ENCODE data around the gene RALB.

Gene RALB, protein sequence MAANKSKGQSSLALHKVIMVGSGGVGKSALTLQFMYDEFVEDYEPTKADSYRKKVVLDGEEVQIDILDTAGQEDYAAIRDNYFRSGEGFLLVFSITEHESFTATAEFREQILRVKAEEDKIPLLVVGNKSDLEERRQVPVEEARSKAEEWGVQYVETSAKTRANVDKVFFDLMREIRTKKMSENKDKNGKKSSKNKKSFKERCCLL

DNA sequence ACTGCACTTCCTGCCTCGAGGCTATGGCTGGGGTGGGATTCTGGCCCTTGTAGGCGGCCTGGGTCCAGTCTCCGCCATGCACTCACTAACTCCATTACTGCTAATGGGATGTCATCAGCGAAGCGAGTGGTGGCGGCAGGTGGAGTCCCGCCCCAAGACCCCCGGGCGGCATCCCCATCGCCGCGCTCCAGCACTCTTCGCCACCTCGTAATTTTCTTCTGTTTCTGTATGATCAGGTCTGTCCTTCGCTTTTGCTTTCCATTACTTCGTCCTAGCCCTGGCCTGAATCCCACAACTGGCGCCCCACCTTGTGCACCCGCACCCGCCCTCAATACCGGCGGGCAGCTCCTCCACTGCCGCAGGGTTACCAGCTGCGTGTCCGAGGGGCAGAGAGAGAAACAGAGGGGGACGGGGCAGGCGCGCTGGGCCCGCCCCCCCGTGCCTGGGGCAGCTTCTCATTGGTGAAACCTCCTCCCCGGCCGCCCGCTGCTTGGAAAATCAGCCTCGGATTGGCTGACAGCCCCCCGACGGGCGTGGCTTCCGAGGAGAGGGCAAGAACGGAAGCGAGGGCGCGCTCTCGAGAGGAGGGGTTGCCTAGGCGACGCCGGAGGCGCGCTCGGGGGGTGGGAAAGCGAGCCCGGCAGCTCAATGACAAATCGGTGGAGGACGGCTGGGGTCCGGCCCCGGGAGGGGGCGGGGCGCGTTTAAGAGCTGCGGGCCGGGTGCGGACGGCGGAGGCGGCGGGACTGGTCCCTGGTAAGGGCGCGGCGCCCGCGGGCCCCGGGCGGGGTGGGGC is at the start of gene RALB:
Gene RALB, plus strand, starts transcription at position 628 of the 796 bp plus-strand sequence. CDS start 25,813 bp downstream, outside the sequence.
- DNase-seq (ENCODE audit: low read depth) = peak; percentile 99

DNA sequence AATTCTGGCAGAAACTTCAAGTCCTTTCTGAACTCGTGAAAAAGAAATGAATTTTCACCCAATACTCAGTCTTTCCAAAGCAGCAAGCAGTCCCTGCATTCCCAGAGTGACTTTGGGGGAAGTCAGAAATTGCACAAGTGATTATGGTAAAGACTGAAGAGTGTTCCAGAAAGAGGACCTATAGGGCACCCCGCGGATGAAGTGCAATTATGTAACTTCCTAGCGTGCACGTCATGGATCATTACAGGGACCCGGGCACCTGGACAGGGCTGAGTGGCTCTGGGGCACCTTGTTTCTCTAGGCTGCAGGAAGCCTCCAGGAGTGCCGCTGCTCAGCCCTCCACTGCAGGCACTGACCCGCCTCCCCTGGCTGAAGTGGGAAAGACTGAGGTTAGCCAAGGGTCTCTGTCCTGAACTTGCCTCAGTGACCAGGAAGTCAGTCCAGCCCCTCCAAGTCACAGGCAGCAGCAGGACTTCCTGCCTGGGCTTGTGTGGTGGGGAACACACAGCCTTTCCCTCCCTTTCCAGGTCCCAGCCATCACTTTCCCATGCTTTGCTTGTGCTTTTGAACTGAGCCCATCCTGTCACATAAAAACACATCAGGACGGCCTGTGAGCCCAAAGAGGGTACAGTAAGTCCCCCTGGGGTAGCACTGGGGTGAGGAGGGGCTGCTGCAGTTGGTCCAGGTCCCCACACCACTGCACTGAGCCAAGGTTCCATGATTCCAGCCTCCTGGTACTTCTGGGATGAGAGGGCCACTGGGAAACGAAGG is 49.2 kb upstream of the RALB start:
- DNase-seq (ENCODE audit: low read depth) = no peak

DNA sequence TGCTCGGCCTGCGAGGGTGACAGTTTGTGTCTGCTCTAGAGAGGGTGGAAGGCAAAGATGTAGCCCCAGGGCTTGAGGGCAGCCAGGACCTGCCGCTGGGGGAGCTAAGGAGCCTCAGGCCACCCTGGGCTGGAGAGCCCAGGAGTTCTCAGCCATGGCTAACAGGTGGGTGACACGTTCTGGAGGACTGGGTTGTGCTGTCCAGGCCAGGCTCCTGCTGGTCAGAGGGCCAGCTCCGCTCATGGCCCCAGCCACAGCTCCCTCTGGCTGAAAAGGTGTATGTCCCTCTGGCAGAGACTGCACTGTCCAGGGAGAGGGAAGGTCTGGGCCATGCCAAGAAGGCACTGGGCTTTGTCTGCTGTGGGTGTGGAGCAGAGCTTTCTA is 48.6 kb upstream of the RALB start:
- DNase-seq (ENCODE audit: low read depth) = peak; percentile 32

DNA sequence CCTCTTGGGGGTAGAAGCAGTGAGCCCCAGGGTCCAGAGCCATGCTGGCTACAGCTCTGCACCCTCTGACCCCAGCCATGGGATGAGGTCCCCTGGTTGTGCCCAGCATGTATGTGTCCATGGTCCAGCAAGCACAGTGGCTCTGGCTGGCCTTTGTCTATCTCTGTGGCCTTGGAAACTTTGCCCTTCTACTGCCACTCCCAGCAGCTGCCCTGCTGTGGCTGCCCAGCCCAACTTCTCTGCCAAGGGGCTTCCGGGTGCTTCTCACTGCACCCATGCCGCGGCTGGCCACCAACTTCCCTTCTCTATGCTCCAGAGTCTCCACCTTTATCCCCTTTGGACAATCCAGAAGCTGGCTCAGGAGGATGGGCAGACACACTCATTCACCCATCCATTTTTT is 48.2 kb upstream of the RALB start:
- DNase-seq (ENCODE audit: low read depth) = no peak

DNA sequence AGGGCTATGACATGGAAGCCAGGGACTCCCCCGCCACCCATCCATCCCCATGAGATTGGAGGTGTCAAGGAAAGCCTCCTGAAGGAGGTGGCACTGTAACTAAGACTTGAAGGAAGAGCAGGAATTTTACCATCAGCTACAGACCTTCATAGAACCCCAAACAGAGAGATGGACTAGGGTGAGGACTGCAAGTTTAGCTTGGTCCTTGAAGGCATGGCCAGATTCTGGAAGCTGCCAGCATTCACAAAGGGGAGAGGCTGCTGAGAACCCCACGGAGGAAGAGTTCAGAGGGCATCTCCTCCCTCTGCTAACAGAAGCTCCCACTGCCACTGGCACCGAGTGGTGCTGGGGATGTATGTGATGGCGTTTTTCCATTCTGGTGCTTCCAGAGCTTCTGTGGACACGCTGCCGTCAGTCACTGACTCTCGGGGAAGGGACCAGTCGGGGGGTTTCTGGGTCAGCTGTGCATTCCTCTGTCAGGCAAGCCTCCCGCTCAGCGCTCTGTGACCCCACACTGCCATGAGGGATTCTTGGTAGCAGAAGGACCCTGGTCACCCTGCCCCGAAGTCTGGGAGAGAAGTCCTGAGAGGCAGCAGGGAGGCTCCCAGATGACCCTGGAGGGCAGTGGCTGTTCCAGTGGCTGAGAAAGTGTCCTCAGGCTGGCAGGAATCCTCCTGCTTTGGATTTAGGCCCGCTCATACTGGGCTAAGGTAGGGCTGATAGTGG is 47.5 kb upstream of the RALB start:
- DNase-seq (ENCODE audit: low read depth) = no peak

DNA sequence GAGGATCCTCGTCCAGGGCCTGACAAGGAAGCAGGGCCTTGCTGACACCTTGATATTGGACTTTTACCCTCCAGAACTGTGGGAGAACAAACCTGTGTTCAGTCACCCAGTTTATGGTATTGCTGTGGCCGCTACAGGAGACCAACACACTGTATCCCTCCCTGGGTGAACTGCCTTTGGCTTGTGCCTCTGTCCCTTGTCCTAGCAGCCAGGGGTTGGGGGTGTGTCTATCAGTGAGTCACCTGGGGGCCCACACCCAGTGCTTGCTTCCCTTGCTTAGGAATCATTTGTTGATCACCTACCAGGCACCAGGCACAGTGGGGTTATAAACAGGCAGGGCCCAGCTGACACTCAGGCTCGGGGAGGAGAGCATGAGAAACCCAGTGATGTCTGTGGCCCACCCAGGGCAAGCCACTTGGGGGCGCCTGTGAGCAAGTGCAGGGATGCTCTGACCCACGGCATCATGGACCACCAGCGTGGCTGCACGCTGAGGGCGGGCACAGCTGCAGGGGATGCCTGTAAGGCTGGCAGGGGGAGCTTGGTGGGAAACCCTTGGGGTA is 46.5 kb upstream of the RALB start:
- peak; percentile 40 for DNase-seq (ENCODE audit: low read depth)

DNA sequence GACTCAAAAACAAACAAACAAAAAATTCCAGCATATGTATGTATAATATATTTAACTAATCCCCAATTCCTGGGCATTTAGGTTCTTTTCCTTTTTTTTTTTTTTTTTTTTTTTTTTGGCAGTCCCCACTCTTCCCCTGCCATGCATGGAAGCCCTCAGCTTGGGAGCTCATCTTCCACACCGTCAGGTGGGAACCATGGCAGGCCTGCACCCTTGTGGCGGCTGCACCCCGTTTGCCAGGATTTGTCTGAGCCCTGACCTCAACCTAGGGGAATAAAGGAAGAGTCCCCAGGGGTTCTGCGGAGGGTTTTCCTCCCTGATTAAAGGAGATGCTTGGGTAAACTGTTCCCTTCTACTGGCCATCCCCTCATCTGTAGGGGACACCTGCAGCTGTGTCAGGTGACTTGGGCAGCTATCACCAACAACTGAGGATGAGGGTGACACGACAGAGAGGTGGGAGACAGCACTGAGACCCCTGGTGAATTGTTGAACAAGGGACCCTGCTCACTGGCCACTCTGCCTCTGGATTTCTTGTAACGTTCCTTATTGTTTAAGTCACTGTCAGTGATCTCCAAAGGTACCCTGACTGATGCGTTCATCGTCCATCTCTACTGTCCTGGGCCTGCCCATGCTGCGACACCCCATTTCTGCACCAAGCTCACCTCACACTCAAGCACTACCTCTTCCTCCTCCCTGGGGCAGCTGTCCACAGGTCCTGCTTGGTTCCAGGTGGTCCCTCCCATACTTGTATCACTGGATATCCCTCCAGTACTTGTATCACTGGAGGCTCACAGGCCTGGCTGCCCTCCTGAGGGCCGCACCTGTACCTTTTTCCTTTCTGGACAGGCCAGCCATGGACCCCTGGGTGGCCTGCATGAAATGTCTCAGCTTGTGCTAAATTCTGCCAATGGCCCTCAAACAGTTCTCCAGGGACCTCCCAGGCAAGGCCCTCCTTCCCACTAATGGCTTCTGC is 44.0 kb upstream of the RALB start:
- DNase-seq (ENCODE audit: low read depth) = no peak

DNA sequence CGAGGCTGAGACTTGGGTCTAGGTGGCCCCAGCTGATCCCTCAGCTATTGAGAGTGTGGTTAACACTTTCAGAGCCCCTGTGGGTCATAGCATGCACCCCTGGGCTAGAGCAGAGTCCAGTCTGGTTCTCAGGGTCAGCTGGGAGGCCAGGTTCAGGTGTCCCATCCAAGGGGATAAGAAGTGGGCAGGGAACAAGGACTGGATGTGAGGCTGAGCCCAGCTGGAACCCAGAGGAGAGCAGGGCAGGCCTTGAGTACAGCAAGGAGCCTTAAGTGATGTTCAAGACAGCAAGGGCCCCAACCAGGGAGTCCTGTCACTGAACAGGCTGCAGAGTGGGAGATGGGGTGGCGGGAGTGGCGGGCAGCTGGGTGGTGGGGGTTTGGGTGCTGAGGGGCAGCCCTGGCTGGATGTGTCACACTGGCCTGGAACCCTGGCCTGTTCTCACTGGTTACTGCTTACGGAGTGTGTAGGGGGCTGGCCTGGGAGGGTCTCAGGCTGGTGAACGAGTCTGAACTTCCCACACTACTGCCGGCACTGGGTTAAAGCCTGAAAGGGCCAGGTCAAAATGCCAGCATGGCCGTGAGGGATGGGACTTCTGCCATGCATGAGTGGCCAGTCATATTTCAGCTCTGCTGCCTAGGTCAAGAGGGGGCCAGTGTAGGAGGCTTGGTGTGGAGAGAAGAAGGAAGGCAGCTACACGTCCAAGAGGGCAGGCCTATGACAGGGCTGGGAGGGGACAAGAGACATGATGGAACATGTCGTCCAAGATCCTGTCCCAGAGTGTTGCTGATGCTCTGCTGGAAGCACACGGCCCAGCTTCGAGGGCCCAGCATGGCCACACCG is 43.0 kb upstream of the RALB start:
- no peak for DNase-seq (ENCODE audit: low read depth)

DNA sequence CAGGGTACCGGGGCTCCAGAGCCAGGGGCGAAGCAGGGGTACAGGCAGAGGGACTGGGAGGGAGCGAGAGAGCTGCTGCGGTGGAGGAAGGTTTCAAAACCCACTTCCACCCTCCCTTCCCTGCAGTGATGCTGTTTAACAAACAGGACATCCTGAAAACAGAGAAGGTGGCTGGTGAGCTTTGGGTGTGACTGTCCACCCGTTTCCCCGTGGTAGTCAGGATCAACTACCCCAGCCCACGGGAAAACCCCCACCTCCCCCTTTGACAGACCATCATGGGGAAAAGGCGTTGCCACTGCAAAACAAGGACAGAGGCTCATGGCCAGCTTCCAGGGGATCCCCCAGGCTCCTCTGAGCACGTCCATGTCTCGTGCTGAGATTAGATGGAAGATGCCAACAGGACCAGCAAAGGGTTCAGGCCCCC is 42.4 kb upstream of the RALB start:
- no peak for DNase-seq (ENCODE audit: low read depth)

DNA sequence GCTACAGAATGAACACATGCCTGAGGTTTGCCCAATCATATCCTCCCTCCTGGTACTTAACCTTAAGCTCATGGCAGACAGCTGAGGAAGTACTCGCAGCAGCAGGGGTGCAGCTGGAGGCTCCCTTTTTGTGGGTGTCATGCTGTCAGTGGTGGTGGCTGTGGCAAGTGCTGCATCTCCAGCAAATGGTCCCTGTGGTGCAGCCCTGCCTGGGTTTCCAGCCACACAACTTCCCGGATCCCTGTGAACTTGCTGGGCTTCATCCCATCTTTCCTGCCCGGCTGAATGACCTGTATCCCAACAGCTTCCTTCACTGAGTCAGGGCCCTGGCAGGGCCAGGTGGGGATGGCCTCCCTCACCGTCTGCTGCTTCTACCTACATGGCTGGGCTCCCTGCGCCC is 34.5 kb upstream of the RALB start:
- DNase-seq (ENCODE audit: low read depth) = no peak

DNA sequence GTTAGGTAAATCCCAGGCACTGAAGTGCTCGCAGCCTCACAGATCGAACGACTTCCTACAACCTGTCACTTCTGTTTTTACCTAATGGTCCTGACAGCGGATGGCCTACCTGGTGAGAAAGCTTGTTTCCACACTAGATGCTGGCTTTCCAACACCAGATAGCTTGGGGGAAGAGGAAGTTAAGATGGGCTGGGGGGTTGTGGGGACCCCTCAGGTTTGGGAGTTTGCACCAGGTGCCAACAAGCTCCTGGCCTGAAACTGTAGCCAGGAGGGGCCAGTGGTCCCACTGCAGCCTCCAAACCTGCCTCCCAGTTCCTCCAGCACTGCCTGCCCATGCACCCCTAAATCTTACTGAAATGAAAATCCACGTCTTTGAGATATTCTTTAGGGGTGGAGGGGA is 33.4 kb upstream of the RALB start:
- DNase-seq (ENCODE audit: low read depth) = no peak

DNA sequence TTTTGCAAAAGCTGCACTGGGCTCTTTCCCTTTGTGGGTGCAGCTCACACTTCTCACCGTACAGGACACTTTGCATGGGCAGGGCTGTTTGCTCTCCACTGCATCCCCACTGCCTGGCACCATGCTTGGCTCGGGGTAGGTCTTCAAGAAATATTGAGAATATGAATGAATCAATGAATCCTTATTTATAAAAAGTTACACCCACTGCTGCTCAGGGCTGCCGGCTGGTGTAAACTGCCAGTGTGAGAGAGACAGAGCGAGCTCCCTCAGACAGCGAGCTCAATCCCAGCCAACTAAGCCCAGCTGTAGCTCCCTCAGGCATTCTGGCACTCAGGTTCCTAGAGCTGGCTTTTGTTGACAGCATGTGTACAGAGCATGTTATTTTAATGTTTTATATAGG is 32.9 kb upstream of the RALB start:
- no peak for DNase-seq (ENCODE audit: low read depth)

DNA sequence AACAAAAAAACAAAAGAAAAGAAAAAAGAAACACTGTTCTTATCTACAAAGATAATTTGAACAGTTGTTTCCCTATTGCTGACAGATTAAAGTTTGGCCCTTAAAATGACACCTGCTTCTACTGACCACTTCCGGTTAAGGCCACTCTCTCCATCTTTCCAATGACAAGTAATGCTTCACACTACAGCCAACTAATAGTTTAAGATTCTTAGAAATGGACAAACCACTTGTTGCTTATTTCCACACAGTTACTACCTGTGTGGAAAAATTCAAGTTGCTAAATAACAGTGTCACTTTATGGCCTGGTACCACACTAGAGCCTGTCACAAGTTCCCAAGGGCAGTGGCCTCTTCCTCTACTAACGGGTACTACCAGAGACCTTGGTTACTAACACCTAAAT is 31.9 kb upstream of the RALB start:
- no peak for DNase-seq (ENCODE audit: low read depth)

DNA sequence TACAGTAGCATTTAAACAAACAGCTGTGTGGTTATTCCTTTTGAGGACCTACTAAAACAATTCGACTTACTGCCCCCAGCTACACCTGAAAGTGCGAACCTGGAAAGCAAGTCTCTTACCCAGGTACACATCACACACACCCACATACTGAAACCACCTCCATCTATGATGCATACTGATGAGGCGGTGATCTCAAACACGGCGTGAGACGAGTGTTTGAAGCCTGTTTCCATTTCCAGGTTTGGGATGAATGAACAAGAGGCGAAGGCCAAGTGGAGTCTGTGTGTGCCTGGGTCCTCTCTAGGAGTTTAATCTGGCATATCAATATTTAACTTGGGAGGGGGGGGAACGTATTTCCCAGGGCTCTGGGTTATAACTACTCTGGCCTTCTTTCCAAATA is 31.0 kb upstream of the RALB start:
- no peak for DNase-seq (ENCODE audit: low read depth)

DNA sequence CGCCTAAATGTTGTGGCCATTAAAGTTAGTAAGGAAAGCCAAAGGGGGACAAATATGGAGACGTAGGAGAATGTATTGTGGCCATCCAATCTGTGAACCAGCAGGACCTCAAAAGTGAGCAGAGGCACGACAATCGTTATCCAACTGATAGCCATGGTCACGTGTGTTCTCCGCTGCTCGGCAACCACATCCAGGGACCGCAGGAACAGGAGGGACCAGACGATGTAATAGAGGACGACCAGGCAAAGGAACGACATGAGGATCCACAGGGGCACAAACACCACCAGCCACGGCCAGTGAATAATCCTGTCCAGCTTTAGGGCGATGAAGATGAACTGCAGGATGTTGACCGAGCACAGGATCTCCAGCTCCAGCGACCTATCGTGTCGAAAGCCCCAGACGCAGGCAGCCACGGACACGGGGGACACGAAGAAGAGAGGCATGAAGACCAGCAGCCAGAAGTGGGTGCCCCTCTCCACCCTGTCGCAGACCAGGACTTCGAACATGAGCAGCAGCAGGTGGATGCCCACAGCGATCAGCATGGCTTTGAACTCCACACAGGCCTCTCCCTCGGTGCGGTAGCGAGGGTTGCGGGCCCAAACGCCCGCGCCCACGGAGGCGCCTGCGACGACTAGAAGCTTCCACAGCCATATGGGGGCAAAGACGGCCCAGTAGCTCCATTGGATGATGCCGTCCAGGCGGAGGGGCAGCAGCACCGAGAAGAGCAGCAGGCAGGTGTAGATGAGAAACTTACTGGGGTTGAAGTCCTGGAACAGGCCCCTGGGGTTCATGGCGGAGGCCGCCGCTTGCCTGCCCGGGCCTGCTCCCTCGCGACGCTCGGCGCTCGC is 30.2 kb upstream of the RALB start:
- no peak for DNase-seq (ENCODE audit: low read depth)

DNA sequence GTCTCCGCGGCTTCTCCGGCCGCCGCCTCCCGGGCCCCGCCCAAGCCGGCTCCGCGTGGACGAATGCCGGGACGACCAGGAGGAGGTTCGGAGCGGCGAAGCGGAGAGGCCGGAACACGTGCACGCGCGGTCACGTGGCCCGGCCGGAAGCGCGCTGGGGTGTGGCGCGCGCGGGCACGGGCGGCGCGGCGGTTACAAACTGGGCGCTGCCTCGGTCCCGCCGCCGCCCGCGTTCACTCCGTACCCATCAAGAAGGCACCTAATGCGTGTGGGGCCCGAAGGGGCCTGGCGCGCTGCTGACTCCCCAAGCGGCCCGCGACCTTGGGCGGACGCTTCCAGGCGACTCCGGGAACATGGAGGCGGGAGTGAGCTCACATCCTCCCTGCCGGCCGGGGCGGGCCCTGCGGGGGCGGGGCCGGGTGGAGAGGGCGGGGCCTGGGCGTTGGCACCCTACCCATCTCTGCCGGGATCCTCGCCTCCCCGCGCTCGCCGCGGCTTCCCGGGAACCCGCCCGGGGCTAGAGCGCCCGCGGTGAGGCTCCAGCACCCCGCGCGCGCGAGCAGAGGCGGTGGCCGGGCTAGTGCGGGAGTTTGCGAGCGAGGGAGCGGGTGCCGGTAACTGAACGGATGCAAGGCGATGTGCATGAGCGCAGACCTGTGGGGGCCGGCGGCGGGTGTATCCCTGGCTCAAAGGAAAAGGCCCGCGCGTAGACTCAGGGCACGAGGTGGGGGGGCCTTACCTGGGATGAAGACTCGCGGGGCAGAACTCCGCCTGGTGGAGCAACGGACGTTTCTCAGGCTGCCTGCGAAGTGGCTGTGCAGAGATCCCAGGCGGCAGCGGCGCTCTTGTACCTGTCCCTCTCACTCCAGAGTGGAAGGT is 29.4 kb upstream of the RALB start, which contains the start of gene TMEM185B:
Gene TMEM185B, minus strand, starts transcription at position 367 of the 879 bp plus-strand sequence. CDS start 424 bp downstream, outside the sequence.
- peak; percentile 85 for DNase-seq (ENCODE audit: low read depth)

DNA sequence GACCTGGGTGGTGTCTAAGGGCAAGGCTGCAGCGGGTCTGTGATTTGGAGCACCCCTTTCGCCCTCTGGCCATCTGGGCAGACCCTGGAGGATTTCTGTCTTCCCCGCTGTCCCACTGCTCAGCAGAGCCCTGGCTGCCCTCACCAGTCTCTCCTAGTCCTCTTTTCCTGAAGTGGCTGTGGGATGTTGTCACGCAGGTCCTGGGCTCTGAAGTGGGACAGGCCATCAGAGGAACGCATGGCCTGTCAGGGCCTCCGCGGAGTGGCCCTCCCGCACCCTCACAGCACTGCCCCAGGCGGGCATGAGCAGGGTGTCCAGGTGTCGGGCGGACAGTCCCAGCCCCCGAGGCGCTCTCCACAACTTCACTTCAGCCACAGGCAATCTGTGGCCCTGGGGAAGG is 28.4 kb upstream of the RALB start:
- no peak for DNase-seq (ENCODE audit: low read depth)
